Liver (tissue), 9 donors: ENCODE measurements around the gene VPS25. TPM values are rescaled to one million over a fixed set of nuclear protein-coding genes. Genes with fewer than 3 reads are reported as not detected.
A peak's percentile ranks its signal among the peaks of the same experiment; 100 is the strongest.

Source experiments
- DNase-seq: peaks from one replicate; pipeline ENCODE4 v3.0.0-alpha.2; 2017; ENCODE audit warnings: low spot score
- H3K27ac ChIP-seq, 2 donors: one replicate each; pipeline ENCODE4 v1.7.0; 2013; ENCODE audit warnings: inconsistent platforms in 2 of 2, low read length in 2 of 2, control low read depth in 1 of 2, low read depth in 1 of 2, mild to moderate bottlenecking in 1 of 2
- H3K27me3 ChIP-seq, 4 donors: one replicate each; pipeline versions ENCODE4 v1.6.1 to v1.7.0; 2013; ENCODE audit warnings: low read length in 3 of 4, inconsistent platforms in 1 of 4, mild to moderate bottlenecking in 1 of 4, moderate library complexity in 1 of 4; ENCODE audit not compliant: control insufficient read depth in 4 of 4, insufficient read depth in 4 of 4
- H3K36me3 ChIP-seq, 4 donors: one replicate each; pipeline versions ENCODE4 v1.6.1 to v1.7.0; 2013; ENCODE audit warnings: low read length in 3 of 4, mild to moderate bottlenecking in 3 of 4, low read depth in 1 of 4, moderate library complexity in 1 of 4; ENCODE audit not compliant: control insufficient read depth in 4 of 4, insufficient read depth in 3 of 4
- H3K4me1 ChIP-seq, 4 donors: one replicate each; pipeline versions ENCODE4 v1.6.1 to v1.7.0; 2013; ENCODE audit warnings: low read length in 3 of 4, mild to moderate bottlenecking in 3 of 4, moderate library complexity in 1 of 4; ENCODE audit not compliant: control insufficient read depth in 4 of 4, insufficient read depth in 4 of 4
- H3K4me3 ChIP-seq, 3 donors: one replicate each; pipeline versions ENCODE4 v1.6.1 to v1.7.0; 2013; ENCODE audit warnings: low read length in 3 of 3, control low read depth in 1 of 3, low read depth in 1 of 3, mild to moderate bottlenecking in 1 of 3
- H3K9ac ChIP-seq, 2 donors: one replicate each; pipeline ENCODE4 v1.7.0; 2013; ENCODE audit warnings: low read length in 2 of 2, mild to moderate bottlenecking in 2 of 2, moderate library complexity in 2 of 2, control low read depth in 1 of 2, low read depth in 1 of 2
- H3K9me3 ChIP-seq, 4 donors: one replicate each; pipeline versions ENCODE4 v1.6.1 to v1.7.0; 2013; ENCODE audit warnings: low read length in 3 of 4; ENCODE audit not compliant: control insufficient read depth in 4 of 4
- CTCF ChIP-seq: fragments of 150-350 bp; IDR thresholded peaks from 2 replicates; pipeline ENCODE4 v1.5.1; 2017; ENCODE audit warnings: improper control_type of control experiment, low read depth, low read length; ENCODE audit not compliant: missing input control
- EGR1 ChIP-seq, 2 donors: IDR thresholded peaks; 2 replicates each; pipeline ENCODE4 v1.6.1; 2016 to 2018; ENCODE audit warnings: antibody characterized with exemption in 2 of 2, low read depth in 2 of 2
- FOXA1 ChIP-seq: IDR thresholded peaks from 2 replicates; pipeline ENCODE4 v1.6.1; 2016; ENCODE audit warnings: antibody characterized with exemption
- FOXA2 ChIP-seq: IDR thresholded peaks from 2 replicates; pipeline ENCODE4 v1.6.1; 2016; ENCODE audit warnings: antibody characterized with exemption
- GABPA ChIP-seq, 2 donors: IDR thresholded peaks in 1 of 2; conservative IDR thresholded peaks in 1 of 2; 2 replicates each; pipeline ENCODE4 v1.6.1; 2016; ENCODE audit warnings: antibody characterized with exemption in 2 of 2, mild to moderate bottlenecking in 1 of 2, moderate library complexity in 1 of 2
- HNF4A ChIP-seq, 2 donors: conservative IDR thresholded peaks; 2 replicates each; pipeline ENCODE4 v1.6.1; 2016; ENCODE audit warnings: antibody characterized with exemption in 2 of 2, mild to moderate bottlenecking in 2 of 2
- JUND ChIP-seq, 2 donors: IDR thresholded peaks; 2 replicates each; pipeline ENCODE4 v1.6.1; 2016; ENCODE audit warnings: antibody characterized with exemption in 2 of 2
- MAX ChIP-seq: IDR thresholded peaks from 2 replicates; pipeline ENCODE4 v1.6.1; 2016; ENCODE audit warnings: antibody characterized with exemption
- NR2F2 ChIP-seq: IDR thresholded peaks from 2 replicates; pipeline ENCODE4 v1.6.1; 2016; ENCODE audit warnings: antibody characterized with exemption
- RAD21 ChIP-seq, 2 donors: IDR thresholded peaks; 2 replicates each; pipeline ENCODE4 v1.6.1; 2016; ENCODE audit warnings: antibody characterized with exemption in 2 of 2, mild to moderate bottlenecking in 2 of 2
- REST ChIP-seq: IDR thresholded peaks from 2 replicates; pipeline ENCODE4 v1.6.1; 2016; ENCODE audit warnings: antibody characterized with exemption, mild to moderate bottlenecking
- RXRA ChIP-seq, 2 donors: IDR thresholded peaks; 2 replicates each; pipeline ENCODE4 v1.6.1; 2017 to 2018; ENCODE audit warnings: antibody characterized with exemption in 2 of 2, mild to moderate bottlenecking in 1 of 2
- SP1 ChIP-seq: IDR thresholded peaks from 2 replicates; pipeline ENCODE4 v1.6.1; 2018; ENCODE audit warnings: antibody characterized with exemption, mild to moderate bottlenecking
- TAF1 ChIP-seq: conservative IDR thresholded peaks from 2 replicates; pipeline ENCODE4 v1.6.1; 2016; ENCODE audit warnings: antibody characterized with exemption, mild to moderate bottlenecking
- YY1 ChIP-seq: IDR thresholded peaks from 2 replicates; pipeline ENCODE4 v1.6.1; 2016; ENCODE audit warnings: antibody characterized with exemption, mild to moderate bottlenecking
- WGBS: extraction: QIAGEN DNeasy Blood & Tissue Kit; methylation state at CpG from one replicate; pipeline ENCODE4 v1.1.7; 2013; 5-methylcytosine and 5-hydroxymethylcytosine counted together
- polyA plus RNA-seq, 2 donors: library from polyadenylated mRNA; stranded (reverse) in 1 of 2; unstranded in 1 of 2; fragments of 200-250 nt in 1 of 2; fragments of >200 nt in 1 of 2; fragmentation: Nextera tagmentation in 1 of 2; extraction: Ambion mirVana in 1 of 2; gene quantifications; one replicate each; pipeline versions ENCODE4 v1.2.1 to v1.2.3, GENCODE V29; 2013 to 2015
- total RNA-seq, 2 donors: library from RNA; depleted of rRNA; stranded (reverse); fragments of >200 nt; gene quantifications; one replicate each; pipeline ENCODE4 v1.2.3, GENCODE V29; 2014
- donor health status: healthy.
- donor health status: healthy.
- donor health status: healthy.
- donor health status: healthy.
- donor health status: healthy.

Gene VPS25
- total RNA-seq (10 to 100 TPM; 40.9 to 43.0 TPM), polyA plus RNA-seq (10 to 100 TPM; 58.9 to 65.7 TPM)

- Histone ChIP-seq H3K9me3 (no peaks in the 10 kb centered on the region), H3K27me3 (no peaks in the 10 kb centered on the region), H3K27ac (peak within 1 kb of the TSS; percentile 65 to 75), H3K9ac (peak within 1 kb of the TSS; percentile 76 to 91), H3K4me1 (peaks cover 0 to 14% (median 10%) of the 10 kb centered on the region in 4 donors), H3K4me3 (peak within 1 kb of the TSS; percentile 73 to 95 (median 94)), H3K36me3 (peaks cover under 1 to 28% (median 13%) of the 10 kb centered on the region in 4 donors)
- TF ChIP-seq GABPA (IDR thresholded peaks at IDR 0.05 in 1 of 2, conservative IDR thresholded peaks at IDR 0.05 in 1 of 2) (peak; percentile 96 to 98), FOXA1 (no peak), HNF4A (conservative IDR thresholded peaks at IDR 0.05) (peak in 1 of 2 donors; percentile 13), TAF1 (no peak), NR2F2 (peak; percentile 4), SP1 (peak; percentile 49), MAX (peak; percentile 88), RAD21 (IDR thresholded peaks at IDR 0.05) (peak; percentile 46 to 64), RXRA (IDR thresholded peaks at IDR 0.05) (peak; percentile 24 to 60), YY1 (peak; percentile 73), REST (peak; percentile 61), EGR1 (IDR thresholded peaks at IDR 0.05; ENCODE audit: low read depth in 2 of 2) (peak; percentile 90 to 94), CTCF (no peak)
- peak; percentile 82 for DNase-seq
- 1% methylated on average over 39 of the region's 39 CpGs for WGBS
Measured at GRCh38 chr17:42773290-42774035, at the start of gene VPS25. VPS25 (plus strand) TSS chr17:42773449; CDS start chr17:42773476, 27 bp downstream.

- Histone ChIP-seq H3K4me1 (no peaks in the 10 kb centered on the region), H3K27me3 (no peaks in the 10 kb centered on the region), H3K27ac (no peak overlapping the region), H3K36me3 (peaks cover 0 to 57% (median 33%) of the 10 kb centered on the region in 4 donors), H3K9ac (no peak overlapping the region), H3K4me3 (no peak overlapping the region), H3K9me3 (no peaks in the 10 kb centered on the region)
- 86% methylated on average over 3 of the region's 3 CpGs for WGBS
- TF ChIP-seq FOXA1 (no peak), FOXA2 (no peak), JUND (IDR thresholded peaks at IDR 0.05) (no peak)
- DNase-seq = no peak
Measured at GRCh38 chr17:42723636-42724035, 49.6 kb upstream of the VPS25 start.
